ENCODE results near the gene CNNM3.
A peak's percentile ranks its signal among the peaks of the same experiment; 100 is the strongest.
"Not testable (repeated sequence)": the region's sequence is repeated elsewhere in the genome, so short reads cannot be mapped to it uniquely, and the experiment has no call there.

The CNNM3 gene

DNA sequence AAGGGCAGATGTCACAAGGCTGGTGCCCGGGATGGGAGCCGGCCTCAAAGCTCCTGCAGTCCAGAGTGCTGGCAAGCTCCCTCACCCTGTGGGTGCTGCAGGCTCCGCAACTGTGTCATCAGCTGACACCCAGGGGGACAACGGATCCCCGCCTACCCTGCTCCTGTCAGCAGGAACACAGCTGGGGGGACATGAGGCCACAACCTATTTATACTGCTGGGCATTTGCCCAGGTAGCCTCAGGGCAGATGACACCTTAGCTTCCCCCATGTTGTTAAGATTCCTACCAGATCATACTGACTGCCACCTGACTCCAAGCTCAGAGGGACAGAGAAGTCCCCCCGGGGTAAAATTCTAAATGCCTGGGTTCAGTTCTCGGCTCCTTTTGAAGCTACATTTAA is 26.5 kb downstream of the CNNM3 start:
- no peak for DNase-seq

DNA sequence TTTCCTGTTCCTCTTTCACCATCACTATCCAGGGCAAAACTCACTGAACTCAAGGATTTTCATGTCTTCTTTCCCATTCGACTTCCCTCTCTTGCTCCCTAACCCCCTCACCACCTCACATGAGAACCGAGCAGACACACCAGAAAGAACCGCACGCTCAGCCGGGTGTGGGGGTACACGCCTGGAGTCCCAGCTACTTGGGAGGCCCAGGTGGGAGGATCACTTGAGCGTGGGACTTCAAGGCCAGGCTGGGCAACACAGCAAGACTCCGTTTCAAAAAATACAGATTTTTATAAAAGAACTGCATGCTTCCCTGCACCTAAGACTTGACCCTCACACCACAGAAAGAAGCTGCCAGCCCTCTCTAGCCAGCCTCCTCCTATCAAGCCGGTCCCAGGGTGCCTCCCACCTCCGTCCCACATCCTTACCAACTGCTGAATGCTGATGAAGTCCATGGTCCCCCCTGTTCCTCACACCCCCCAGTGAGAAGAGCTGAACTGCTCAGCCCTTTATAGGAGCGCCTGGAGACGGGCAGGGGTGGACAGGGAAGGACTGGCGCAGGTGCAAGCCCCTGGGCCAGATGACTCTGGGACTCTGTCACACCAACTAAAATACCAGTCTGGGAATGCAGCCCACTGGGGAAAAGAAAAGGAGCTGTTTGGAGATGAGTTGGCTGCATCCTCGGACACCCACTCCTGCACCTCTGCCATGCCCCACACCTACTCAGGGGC is 27.6 kb downstream of the CNNM3 start, which contains the start of gene ANKRD23:
ANKRD23 (minus strand) TSS at position 484 of the 731 bp plus-strand sequence; CDS start at position 455, 29 bp downstream.
- no peak for DNase-seq

DNA sequence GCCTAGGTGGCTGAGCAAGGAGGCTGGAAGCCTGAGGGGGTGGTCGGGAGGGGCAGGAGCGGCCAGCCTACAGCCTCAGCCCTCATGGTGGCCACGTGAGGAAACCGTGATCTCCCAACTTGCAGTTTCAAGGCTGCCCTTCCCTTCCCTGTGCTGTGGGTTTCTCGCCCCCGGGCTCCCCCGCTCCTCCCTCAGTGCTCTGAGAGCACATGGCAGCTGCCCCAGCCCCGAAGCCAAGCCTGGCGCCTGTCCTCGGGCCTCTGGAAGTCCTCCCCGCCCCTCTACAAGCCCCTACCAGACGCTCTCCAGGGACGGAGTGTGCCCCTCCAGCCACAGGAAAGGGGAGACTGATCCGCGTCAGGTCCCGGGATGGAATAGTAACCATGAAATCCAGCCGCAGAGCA is 28.3 kb downstream of the CNNM3 start:
- no peak for DNase-seq

DNA sequence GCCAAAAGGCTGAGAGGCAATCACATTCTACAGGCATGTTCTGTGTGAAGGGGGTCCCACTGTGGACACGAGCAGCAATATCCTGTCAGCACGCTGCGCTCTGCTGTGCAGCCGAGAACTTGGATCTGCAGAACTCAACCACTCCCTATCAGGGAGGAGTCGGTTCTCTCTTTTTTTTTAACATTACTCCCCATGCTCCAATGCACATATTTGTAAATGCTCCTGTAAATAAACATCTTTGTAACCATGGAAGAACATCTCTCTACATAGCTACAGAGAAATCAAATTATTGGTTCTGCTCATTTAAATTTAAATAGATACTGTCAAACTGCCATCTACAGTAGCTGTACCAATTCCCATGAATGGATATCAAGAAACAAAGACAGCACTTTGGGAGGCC is 30.8 kb downstream of the CNNM3 start:
- DNase-seq, result no peak

DNA sequence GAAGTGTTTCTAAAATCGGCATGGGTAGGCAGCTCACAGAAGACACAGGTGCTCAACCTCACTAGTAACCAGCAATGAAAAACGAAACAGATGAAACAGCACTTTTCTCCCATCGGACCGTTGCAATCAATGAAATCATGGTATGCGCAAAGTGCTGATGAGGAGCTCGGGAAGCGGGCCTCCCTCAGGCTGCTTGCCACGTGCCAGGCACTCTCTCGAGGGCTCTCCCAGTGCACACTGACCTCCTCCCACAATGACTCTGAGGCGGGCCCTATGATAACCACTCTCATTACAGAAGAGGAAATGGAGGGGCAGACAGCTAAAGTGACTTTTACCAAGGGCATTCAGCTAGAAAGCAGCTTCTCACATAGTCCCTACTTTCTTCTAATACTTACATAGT is 31.5 kb downstream of the CNNM3 start:
- DNase-seq, result no peak

DNA sequence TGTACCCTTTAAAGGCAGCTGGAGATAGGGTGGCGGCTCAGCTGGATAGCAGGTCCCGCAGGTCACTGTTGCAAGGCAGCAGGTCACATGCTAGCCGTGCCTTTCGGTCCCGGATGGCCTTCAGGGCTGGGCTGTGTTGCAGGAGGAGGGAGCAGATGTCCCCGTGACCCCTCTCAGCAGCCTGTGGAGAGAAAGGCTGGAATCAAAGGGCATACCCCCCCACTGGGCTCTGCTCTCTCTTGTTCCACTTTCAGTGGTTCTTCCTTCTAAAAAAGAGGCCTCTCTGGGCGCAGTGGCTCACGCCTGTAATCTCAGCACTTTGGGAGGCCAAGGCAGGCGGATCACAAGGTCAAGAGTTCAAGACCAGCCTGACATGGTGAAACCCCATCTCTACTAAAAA is 32.2 kb downstream of the CNNM3 start:
- DNase-seq, result no peak

DNA sequence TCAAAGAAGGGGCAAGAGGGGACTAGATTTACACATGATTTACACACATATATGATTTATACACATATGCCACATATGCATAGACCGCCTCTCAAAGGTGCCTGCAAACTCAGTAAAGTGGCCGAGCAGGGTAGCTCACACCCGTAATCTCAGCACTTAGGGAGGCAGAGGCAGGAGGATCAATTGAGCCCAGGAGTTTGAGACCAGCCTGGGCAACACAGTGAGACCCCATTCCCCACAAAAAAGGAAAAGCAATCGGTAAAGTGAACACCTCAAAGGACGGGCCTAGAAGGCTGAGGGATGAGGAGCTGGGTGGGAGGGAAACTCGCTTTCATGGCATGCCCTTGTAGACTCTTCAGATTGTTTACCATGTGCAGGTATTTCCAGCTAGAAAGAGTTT is 36.6 kb downstream of the CNNM3 start:
- DNase-seq, result no peak

DNA sequence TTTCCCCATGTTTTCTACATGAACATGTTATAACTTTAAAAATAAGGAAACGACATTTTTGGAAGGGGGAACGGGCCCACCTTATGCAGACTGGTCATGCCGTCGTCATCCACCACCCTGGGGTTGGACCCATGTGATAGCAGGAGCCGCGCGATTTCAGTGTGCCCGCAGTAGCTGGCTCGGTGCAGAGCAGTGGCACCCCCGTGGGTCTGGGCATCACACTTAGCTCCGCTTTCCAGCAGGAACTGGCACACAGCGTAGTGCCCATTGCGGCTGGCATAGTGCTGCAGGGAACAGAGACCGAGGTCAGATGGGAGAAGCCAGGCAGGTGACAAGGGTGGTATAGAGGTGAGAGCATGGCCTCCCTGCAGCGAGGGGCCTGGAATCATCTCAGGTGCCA is 37.3 kb downstream of the CNNM3 start:
- DNase-seq, result no peak

DNA sequence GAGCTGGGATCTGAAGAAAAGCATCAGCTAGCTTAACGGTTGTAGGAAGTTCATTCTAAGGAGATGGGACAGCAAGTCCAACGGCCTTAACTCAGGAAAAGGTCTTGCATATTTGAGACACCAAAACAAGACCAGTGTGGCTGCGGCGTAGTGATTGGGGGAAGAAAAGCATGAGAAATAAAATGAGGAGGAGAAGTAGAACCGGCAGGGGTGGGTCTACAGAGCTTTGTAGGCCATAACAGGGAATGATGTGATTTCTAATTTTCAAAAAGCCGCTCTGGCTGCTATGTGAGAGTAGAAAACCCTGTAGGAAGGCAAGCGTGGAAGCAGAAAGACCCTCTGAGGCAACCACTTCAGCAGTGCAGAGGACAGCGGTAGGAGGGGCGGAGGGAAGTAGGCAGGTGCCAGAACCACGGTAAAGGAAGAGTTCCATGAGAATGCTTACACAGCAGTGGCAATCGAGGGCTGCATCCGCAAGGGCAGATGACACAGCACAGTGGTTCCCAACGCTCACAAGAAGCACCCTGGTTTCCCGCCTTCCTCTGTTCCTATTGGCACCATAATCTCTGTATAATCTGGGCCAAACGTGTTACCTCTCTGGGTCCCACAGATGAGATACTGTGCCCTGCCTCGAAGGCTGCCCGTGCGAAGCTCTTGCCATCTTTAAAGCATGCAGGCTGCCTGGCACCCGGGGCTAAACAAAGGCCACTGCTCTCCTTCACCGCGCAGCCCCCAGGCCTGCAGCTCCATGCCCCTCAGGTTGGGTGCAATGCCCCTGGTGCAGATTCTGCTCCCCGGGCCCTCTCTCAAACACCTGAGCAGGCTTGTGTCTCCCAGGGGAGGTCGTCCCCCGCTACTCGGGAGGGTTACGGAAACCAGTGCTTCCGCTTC is 41.0 kb downstream of the CNNM3 start:
- peak; percentile 55 for DNase-seq

DNA sequence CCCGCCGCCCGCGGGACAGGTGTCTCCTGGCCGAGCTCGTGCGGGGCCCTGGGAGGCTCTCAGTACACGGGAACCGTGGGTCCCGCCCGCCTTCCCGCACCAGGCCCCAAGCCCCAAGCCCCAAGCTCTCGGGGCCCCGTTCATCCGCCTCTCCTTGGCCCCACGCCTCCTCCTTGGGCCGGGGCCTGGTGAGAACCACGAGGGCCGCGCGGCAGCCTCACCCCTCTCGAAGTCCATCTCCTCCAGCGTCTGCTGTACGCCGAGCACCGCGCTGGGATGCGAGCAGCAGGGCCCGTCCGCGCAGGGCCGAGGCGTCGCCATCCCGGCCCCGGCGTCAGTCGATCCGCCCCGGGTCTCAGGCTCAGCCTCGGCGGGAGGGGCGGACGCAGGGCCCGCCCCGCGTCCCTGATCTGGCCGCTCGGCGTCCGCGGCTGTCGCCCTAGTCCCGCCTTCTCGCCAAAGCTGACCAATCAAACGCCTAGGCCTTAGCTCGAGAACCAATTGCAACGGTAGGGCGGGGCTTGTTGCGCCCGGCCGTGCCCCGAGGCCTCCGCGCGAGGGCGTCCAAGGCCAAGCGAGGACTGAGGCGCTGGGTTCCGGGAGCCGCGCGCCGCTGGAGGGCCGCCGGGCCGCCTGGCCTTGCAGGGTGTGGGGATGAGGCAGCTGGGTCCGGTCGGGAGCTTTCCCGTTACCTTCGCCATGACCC is 41.8 kb downstream of the CNNM3 start, which contains the start of gene ANKRD39:
ANKRD39 (minus strand) TSS at position 350 of the 706 bp plus-strand sequence; CDS start at position 321, 29 bp downstream.
- peak; percentile 97 for DNase-seq

DNA sequence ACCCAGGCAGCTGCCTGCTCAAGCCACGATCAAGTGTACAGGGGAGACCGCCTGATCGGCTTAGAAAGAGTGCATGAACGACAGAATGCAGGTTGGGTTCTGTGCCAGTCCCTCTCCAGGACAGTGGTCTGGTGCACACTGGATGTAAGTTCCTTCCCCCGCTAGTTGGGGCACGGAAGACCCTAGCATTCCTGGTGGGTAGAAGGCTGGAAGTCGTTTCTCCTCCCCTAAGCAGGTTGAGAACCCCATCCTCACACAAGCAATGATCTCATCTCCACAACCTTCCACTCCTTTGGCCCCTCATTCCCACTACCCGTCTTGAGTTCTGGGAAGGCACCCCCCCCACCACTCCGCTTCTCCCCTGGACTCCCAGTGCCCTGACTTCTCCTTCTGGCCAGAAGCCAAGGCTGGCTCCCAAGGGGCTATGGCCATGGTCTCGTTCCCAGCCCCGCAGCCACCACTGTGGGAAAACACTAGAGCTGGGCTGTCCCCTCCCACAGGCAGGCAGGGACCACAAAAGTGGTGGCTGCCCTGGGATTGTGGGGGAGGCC is 43.1 kb downstream of the CNNM3 start:
- DNase-seq, result no peak

DNA sequence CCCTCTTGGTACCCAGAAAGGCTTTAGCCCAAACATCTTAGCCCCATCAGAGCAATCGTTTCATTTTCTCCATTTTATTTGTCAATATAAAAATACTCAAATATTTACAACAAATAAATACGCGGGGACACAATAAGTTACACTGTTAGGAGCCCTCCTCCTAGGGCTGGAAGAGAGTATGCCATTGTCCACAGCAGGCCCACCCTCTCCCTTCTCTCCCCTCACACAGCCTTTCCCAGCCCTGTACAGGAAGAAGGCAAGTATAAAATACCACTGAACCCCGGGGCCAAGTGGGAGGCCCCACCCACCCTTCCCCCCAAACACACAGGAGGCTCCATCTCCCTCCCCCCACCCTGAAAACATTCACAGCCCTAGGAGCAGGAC is 43.6 kb downstream of the CNNM3 start:
- no peak for DNase-seq

DNA sequence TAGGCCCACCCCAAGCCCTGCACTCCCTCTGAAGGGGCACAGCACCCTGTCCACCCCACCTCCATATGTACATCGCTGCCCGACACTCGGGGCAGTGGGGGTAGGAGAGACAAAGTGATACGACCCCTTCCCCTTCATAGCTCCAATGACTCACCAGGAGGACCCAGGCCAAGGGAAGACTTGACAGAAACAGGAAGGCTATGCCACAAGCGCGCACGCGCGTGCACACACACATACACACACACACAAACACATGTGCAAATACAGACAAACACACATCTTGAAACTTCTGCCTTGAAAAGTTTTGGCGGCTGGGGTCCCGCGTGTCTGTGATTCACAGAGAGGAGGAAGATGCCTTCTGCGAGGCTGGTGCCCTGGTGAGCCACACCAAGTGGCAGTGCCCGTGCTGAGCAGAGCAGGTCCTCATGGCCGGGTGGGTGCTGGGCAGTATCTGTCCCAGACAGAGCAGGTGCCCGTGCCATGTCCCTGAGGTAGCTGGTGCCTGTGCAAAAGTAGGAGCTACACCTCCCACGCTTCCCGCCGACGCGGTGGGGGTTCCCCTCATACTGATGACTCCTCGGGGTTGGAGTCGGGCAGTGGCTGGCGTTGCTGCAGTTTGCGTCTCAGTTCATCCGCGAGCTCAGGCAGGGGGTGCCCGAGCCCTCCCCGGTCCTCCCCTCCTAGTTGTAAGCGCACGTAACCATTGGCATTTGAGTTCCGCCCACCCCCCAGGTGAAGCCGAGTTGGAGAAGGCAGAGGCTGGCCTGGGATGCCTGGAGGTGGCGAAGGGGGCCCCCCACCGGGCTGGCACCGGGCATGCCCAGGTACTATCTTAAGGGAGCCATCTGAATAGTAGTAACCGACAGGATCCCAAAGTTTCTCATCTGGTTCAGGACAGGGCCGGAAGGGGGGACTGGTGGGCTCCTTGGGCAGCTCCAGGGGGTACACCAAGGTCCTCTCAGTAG is 44.3 kb downstream of the CNNM3 start:
- DNase-seq, result no peak

DNA sequence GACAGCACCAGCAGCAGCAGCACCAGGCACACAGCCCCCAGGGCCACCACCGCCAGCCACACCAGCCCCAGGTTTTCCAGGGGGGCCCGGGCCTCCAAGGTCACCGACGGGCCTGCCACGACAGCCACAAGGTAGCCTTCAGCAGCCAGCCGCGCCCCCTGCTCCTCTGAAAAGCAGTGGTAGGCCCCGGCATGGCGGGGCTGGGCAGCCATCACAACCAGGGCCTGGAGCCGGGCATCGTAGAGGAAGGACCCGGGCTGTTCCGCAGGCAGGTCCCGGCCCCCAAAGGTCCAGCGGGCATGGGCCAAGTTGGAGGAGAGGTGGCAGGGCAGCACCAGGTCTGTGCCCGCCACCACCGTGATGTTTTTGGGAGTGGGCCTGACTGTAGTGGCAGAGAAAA is 45.0 kb downstream of the CNNM3 start:
- no peak for DNase-seq

DNA sequence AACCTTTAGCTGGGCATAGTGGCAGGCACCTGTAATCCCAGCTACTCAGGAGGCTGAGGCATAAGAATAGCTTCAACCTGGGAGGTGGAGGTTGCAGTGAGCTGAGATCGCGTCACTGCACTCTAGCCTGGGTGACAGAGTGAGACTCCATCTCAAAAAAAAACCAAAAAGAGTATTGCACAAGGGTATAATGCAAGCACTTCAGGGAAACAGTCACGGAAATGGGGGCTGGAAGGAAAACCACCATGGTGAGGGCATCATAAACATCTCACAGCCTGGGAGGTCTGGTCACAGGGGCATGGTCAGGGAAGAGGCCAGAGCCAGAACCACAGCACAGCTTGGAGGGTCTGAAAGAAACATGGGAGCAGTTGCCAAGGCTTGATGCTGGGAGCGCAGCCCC is 47.0 kb downstream of the CNNM3 start:
- DNase-seq, result not testable (repeated sequence)

DNA sequence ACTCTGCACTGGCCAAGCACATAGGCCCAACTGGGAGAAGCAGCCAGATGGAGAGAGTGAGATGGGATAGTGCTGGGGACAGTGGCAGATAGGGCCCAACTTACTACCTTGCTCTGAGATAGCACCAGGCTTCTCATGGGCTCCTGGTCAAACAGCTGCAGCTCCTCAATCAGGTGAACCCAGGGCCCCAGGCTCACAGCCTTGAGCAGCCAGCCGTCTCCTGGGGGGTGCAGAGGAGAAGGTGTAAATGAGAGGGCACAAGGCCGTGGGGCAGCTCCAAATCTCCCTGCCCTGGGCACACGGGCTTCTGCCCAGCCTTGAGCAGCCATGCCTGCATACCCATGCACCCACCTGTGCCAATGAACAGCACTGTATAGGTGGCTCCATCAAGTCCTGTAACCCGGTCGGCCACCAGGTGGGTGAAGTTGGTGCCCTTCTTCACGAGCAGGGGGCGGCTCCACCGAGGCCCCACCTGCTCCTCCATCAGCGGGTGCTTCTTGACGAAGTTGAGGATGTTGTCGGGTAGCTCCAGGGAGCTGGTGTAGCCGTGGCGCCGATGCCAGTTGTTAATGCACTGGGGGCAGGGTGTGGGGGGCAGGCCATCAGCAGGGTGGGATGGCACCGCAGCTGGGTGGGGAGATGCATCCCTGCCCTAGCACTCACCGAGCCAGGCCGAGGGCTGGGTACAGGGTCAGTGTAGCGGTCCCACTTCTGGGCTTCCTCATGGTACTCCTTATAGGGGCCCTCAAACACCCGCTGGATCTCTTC is 47.7 kb downstream of the CNNM3 start:
- no peak for DNase-seq

DNA sequence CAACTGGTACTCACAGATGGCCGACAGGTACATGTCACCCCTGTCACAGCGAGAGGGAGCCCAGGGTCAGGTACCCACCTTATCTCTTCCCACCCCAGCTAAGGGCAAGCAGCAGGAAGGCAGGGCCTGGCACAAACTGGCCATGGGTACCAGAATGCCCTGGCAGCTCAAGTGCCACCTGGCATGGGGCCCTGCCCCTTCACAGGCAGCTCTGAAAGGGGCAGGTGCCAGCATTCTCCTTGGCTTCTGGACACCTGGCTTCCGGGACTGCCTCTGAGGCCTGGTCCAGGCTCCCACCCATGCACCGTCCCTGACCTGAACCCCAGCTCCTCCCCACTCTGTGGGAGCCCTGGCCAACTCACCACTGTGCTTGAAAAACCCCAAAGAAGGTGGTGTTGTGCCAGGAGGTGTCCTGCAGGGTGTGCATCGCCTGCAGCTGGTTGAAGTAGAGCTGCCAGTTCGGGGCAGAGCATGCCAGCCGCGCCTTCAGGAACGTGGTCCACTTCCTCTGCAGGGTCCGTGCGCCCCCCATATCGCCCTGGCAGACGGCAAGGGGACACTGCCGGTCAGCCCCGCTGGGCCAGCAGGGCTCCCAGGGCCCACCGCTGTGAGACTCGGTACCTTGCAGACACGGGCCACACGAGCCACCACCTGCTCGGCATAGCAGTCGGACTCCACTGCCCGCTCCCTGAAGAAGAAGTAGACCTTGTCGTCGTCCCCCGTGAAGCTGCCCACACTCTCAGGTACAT is 48.4 kb downstream of the CNNM3 start:
- DNase-seq, result no peak

DNA sequence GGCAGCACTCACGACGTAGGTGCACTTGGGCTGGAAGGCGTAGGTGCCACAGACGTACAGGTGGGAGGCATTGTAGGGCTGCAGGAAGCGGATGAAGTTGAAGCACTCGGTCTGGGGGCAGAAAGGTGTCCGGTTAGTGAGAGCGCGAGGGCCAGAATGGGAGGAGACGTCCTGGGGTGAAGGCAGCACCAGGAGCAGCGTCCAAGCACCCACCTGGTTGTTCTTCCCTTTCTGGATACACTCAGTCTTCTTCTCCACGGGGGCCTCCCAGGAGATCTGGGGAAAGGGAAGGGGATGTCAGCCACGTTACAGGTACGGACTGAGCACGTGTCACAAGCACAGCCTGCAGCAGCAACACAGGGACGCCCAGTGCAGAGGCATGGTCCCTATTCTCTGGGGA is 49.6 kb downstream of the CNNM3 start:
- no peak for DNase-seq

DNA sequence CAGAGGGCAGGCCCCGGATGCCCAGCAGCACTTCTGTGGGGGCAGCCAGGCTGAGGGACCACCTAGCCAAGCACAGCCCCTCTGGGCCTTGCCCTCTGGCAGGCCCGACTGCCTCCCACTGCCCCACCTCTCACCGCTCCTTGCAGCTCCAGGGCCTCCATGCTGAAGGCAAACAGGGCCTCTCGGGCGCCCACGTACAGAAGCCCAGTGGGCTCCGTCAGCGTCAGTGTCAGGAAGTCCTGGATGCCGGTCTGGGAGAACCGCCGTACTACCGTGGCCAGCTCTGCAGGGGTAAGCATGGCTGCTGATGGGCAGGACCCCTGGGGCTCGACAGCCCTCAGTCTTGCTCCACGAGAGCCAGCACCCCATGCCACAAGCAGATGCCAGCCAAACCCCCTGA is 50.1 kb downstream of the CNNM3 start:
- DNase-seq, result no peak

DNA sequence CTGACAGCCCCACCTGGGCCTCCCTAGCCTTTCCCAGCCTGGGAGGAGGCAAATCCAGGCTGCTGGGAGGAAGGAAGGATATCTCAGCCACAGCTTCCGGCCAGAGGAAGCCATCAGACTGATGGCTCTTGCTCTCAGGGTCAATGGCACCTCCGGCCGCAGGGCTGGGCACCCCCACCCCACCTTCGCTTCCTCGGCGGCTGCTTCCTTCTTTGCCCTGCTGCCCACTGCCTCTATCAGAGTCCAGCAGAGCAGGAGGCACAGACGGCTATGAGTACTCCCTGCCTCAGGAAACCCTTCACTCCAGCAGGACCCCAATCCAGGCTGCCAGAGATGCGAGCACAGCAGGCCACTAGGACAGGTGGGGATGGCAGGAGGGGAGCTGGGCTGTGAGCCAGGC is 50.5 kb downstream of the CNNM3 start:
- no peak for DNase-seq

Measured in DMS153 (cell line).